Osteocyte (in vitro differentiated cells): ENCODE results near the gene NACC2. TPM values are rescaled to one million over a fixed set of nuclear protein-coding genes. Genes with fewer than 3 reads are reported as not detected.

Experiments used
- DNase-seq: peaks from one replicate; pipeline ENCODE4 v3.0.0; 2021; ENCODE audit warnings: mixed read lengths; ENCODE audit not compliant: unreplicated experiment; ENCODE audit errors: extremely low spot score
- H3K27ac Mint-ChIP-seq: one replicate; pipeline ENCODE4 v1.8.0; 2021; ENCODE audit warnings: mild to moderate bottlenecking, mixed read lengths; ENCODE audit not compliant: unreplicated experiment
- H3K27me3 Mint-ChIP-seq: one replicate; pipeline ENCODE4 v1.8.0; 2021; ENCODE audit warnings: mixed read lengths; ENCODE audit not compliant: unreplicated experiment
- H3K36me3 Mint-ChIP-seq: one replicate; pipeline ENCODE4 v1.8.0; 2021; ENCODE audit warnings: mixed read lengths; ENCODE audit not compliant: unreplicated experiment
- H3K4me1 Mint-ChIP-seq: one replicate; pipeline ENCODE4 v1.8.0; 2021; ENCODE audit warnings: mixed read lengths; ENCODE audit not compliant: unreplicated experiment
- H3K4me3 Mint-ChIP-seq: one replicate; pipeline ENCODE4 v1.8.0; 2021; ENCODE audit warnings: mild to moderate bottlenecking, moderate library complexity, mixed read lengths; ENCODE audit not compliant: unreplicated experiment
- H3K9me3 Mint-ChIP-seq: one replicate; pipeline ENCODE4 v1.8.0; 2021; ENCODE audit warnings: mixed read lengths; ENCODE audit not compliant: unreplicated experiment
- CTCF ChIP-seq: fragments of 200-600 bp; sonication (generic); IDR thresholded peaks from 2 replicates; pipeline ENCODE4 v1.5.0; 2021; ENCODE audit warnings: antibody characterized with exemption, mild to moderate bottlenecking, moderate library complexity
- total RNA-seq: library from RNA; stranded (reverse); gene quantifications from 2 replicates; pipeline ENCODE4 v1.2.1, GENCODE V29; 2021

The NACC2 gene
- total RNA-seq, 1 donor from 2014 or later, result 40.1 TPM

- Mint-ChIP-seq H3K27ac (no peak overlapping the region), H3K27me3 (no peaks in the 10 kb centered on the region), H3K36me3 (peaks cover 10% of the 10 kb centered on the region), H3K4me1 (peaks cover 18% of the 10 kb centered on the region), H3K4me3 (no peak overlapping the region), H3K9me3 (no peaks in the 10 kb centered on the region)
- no peak for TF ChIP-seq CTCF
- DNase-seq, result no peak
Measured at GRCh38 chr9:136020206-136020605, 74.9 kb downstream of the NACC2 start.

GRCh38 chr9:136019681-136020060 lies 75.4 kb downstream of the NACC2 start:
- H3K9me3 Mint-ChIP-seq, result no peaks in the 10 kb centered on the region

GRCh38 chr9:136019041-136019680 lies 75.9 kb downstream of the NACC2 start:
- DNase-seq, result no peak
- H3K4me3 Mint-ChIP-seq, result no peak overlapping the region
- H3K27ac Mint-ChIP-seq, result no peak overlapping the region
- no peaks in the 10 kb centered on the region for H3K9me3 Mint-ChIP-seq
- peaks cover 14% of the 10 kb centered on the region for H3K36me3 Mint-ChIP-seq
- no peak for TF ChIP-seq CTCF
- peaks cover 15% of the 10 kb centered on the region for H3K4me1 Mint-ChIP-seq
- H3K27me3 Mint-ChIP-seq, result no peaks in the 10 kb centered on the region

More at GRCh38 chr9:136019681-136020060, 75.4 kb downstream of the NACC2 start:
- H3K27me3 Mint-ChIP-seq, result no peaks in the 10 kb centered on the region
- DNase-seq, result no peak
- peaks cover 16% of the 10 kb centered on the region for H3K4me1 Mint-ChIP-seq
- no peak overlapping the region for H3K27ac Mint-ChIP-seq
- H3K4me3 Mint-ChIP-seq, result no peak overlapping the region
- no peak for TF ChIP-seq CTCF
- H3K36me3 Mint-ChIP-seq, result peaks cover 11% of the 10 kb centered on the region

GRCh38 chr9:136018257-136019031 lies 76.6 kb downstream of the NACC2 start:
- no peak for DNase-seq
- H3K4me3 Mint-ChIP-seq, result no peak overlapping the region

More at GRCh38 chr9:136018257-136019031, 76.6 kb downstream of the NACC2 start:
- no peaks in the 10 kb centered on the region for H3K27me3 Mint-ChIP-seq
- H3K27ac Mint-ChIP-seq, result no peak overlapping the region
- no peak for TF ChIP-seq CTCF
- H3K4me1 Mint-ChIP-seq, result peaks cover 8% of the 10 kb centered on the region
- peaks cover 12% of the 10 kb centered on the region for H3K36me3 Mint-ChIP-seq
- no peaks in the 10 kb centered on the region for H3K9me3 Mint-ChIP-seq
